ENCODE data around the gene CTIF.
"Not testable (repeated sequence)": the region's sequence is repeated elsewhere in the genome, so short reads cannot be mapped to it uniquely, and the experiment has no call there.

The CTIF gene

DNA sequence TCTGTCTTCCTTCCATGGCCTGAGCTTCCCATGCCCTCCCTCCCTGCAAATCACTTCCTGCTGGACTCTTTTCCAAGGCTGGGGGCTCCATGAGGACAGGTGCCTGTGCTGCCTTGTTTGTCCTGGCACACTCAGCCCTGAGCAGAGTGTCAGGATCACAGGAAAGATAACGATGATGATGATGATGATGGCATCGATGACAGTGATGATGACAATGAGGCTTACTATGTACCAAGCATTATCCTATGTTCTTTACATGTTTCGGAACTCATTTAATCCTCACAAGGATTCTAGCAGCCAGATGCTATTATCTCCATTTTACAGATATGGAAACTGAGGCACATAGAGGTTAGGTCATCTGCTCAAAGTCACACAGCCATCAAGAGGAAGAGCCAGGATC is 170.0 kb downstream of the CTIF start:
- no peak for DNase-seq (ENCODE audit: low read depth)

- DNase-seq (ENCODE audit: low read depth), result no peak
These were observed 170.7 kb downstream of the CTIF start for GRCh38 chr18:48709371-48710062.

GRCh38 chr18:48711651-48712486 is 173.0 kb downstream of the CTIF start:
- no peak for DNase-seq (ENCODE audit: low read depth)

- no peak for DNase-seq (ENCODE audit: low read depth)
These were observed 174.5 kb downstream of the CTIF start for GRCh38 chr18:48713309-48713708.

- no peak for DNase-seq (ENCODE audit: low read depth)
These were observed 176.0 kb downstream of the CTIF start for GRCh38 chr18:48714873-48715272.

DNA sequence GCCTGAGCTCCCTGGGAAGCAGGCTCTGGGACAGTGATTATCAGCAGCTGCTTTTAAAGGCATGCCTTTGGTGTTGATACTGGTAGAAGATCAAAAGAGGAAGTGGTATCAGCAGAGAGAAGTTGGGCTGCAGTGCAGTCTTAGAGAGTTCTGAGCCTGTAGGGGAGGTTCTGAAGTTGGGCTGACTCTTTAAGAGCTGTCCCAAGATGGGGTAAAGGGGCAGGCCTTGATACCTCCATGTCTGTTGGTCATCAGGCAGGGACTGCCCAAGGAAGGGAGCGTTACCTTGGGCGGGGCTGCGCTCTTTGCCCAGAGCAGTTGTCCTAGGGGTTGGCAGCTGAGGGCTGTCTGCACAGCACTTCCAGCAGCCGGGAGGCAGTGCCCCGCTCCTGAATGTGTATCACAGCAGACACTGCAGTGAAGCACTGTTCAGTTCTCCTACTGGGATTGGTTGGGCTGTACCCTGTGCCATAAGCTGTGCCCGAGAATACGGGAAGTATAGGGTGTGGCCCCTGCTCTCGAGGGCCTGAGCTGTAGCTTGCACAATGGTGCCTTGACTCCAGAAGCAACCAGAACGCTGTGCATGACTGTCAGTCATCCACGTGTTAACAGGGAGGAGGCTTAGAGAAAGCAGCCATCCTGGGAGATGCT is 177.0 kb downstream of the CTIF start:
- DNase-seq (ENCODE audit: low read depth), result no peak

DNA sequence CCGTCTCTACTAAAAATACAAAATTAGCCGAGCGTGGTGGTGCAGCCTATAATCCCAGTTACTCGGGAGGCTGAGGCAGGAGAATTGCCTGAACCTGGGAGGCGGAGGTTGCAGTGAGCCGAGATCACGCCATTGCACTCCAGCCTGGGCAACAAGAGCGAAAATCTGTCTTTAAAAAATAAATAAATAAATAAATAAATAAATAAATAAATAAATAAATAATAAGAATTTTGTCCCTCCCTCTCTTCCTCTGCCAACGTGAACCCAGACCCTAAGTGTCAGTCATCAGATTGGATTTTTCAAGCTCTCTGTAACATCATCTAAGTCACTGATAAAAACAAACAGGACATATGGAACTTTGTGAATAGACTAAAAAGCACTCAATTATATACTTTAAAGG is 178.4 kb downstream of the CTIF start:
- DNase-seq (ENCODE audit: low read depth), result not testable (repeated sequence)

DNA sequence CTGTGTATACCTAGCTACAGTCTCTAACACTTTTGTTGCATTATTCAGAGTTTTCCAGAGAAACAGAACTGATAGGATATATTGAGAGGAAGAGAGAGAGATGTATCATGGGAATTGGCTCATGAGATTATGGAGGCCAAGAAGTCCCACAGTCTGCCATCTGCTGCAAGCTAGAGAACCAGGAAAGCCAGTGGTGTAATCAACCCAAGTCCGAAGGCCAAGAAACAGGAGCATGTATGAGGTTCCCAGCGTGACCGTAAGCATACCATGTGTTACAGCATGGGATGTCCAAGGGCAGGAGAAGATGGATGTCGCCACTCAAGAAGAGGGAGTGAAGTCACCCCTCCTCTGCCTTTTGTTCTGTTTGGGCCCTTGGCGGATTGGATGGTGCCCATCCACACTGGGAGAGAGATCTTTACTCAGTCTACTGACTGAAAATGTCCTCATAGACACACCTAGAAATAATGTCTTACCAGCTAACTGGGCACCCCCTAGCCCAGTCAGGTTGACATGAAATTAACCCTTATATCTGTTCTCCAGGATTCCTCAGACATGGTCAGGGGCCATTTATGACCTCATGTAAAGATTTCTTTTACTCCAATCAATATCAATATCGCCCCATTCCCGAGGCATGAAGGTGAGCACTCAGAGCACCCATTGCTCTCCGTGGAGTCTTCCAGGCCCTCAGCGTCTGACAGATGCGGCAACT is 179.6 kb downstream of the CTIF start:
- DNase-seq (ENCODE audit: low read depth), result no peak

DNA sequence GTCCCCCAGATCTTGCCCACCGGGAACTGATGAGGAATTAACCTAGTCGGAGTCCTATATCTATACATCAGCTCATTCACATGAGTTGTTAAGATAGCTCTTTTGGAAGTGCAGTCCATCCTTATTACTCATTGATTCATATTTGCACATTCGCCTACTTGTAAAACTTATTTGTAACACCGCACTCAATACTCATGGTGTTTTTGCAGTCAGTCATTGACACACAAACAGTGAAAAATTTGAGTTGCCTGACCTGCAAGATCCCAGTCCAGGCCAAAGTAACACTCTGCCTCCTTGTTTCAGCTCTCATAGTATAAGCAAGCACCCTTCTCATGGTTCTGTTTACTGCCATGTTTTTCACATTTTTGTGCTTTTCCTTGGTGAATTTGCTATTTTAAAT is 180.6 kb downstream of the CTIF start:
- DNase-seq (ENCODE audit: low read depth), result no peak

GRCh38 chr18:48719974-48720654 is 181.3 kb downstream of the CTIF start:
- no peak for DNase-seq (ENCODE audit: low read depth)

DNA sequence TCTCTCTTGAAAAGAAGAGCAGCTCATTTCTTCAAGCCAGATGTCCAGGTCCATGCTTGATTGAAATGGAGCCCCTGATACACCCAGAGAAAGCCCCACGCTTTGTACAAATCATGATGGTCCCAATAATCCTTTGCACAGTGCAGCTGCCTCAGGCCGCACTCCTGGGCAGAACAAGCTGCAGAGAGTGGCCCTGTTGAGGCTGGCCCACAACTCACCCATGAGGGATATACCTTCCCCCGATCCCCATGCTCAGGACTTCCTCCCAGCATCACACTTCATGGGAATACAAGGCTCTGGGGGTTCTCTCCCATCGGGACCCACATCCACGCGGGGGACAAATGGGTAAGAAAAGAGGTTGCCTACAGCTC is 181.8 kb downstream of the CTIF start:
- no peak for DNase-seq (ENCODE audit: low read depth)

- DNase-seq (ENCODE audit: low read depth), result no peak
These were observed 182.5 kb downstream of the CTIF start for GRCh38 chr18:48721312-48721711.

DNA sequence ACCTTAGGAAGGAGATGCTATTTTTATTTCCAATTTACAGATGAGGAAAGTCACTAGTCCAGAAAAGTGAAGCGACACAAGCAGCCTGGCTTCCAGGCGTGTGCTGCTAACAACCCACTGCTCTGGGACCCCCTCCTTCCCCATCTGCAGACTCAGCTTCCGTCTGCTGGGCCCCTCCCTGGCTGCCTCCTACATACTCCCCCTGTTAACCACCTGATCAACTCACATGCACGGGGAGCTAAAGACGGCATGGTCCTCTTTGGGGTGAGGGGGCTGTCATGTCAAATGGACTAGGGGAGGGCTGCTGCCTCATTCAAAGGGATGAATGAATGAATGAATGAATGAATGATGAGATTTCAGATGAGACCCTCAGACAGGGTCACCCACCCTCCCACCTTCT is 184.2 kb downstream of the CTIF start:
- DNase-seq (ENCODE audit: low read depth), result no peak

DNA sequence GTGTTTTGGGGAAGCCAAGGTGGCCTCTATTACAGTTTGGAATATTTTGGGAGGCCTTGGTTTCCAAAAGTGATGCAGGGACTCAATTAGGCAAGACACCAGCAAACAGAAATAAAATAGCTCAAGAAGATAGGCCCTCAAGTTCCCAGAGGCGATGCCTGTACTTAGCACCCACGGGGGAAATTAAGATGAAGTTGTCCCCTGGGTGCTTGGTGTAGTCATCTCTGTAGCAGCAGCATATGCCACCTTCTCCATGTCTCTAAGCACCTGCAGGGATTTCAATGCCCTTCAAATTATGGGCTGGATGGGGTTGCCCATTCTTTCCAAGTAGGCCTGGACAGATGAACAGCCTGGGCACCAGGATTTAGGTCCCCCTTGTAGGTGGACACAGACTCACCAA is 185.0 kb downstream of the CTIF start:
- DNase-seq (ENCODE audit: low read depth), result no peak

- no peak for DNase-seq (ENCODE audit: low read depth)
These were observed 185.6 kb downstream of the CTIF start for GRCh38 chr18:48724442-48724841.

- no peak for DNase-seq (ENCODE audit: low read depth)
These were observed 186.1 kb downstream of the CTIF start for GRCh38 chr18:48724939-48725338.

DNA sequence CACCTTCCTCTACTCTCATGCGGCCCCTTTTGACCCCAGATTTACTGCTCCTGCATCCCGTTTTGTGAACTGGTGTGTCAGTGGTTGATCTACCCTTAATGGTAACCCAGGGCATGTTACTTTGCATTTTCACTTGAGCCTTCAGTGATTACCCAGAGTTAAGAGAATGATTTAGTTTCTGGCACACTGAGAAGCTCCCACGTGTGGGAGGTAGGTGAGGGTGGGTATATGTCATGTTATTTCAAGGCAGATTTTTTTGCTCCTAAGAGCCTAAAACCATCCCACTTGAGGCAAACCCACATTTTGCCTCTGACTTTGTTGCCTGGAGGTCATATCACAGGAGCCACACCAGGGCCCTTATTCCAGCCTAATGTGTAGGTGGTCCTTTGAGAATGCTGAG is 186.7 kb downstream of the CTIF start:
- no peak for DNase-seq (ENCODE audit: low read depth)

DNA sequence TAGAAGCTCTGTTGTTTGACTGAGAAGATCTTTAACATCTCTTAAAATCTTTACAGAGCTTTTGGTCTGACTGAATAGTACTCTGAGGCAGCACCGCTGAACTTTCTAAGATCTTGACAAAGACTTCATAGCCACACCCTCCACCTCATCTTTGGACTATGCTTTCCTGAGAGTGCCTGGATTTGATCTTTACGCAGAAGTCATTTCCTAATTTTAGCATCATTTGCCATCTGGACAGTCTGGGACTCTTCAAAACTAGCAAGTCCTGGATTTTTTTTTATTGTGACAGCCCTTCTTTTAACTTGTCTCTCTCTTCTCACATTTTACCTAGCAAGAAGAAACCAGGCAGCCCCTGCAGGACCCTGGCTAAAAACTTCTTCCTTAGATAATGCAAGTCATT is 188.8 kb downstream of the CTIF start:
- DNase-seq (ENCODE audit: low read depth), result no peak

GRCh38 chr18:48728204-48728833 is 189.5 kb downstream of the CTIF start:
- DNase-seq (ENCODE audit: low read depth), result no peak

DNA sequence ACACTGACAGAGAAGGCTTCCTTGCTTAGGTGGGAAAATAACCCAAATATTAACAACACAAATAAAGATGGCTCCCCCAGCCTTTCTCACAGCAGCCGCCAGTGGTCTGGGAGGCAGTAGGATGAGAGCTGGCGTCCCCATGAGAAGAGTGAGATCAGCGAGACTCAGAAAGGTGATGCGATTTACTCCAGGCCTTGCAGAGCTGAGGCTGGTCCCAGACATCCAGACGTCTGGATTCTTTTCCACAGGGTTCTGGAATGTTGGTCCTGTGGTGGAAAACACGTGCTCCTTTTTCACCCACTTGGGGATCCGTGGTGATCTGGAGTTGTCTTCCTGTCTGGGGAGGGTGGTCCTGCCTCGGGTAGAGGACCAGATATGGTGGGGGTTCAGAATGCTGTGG is 190.6 kb downstream of the CTIF start:
- DNase-seq (ENCODE audit: low read depth), result no peak

DNA sequence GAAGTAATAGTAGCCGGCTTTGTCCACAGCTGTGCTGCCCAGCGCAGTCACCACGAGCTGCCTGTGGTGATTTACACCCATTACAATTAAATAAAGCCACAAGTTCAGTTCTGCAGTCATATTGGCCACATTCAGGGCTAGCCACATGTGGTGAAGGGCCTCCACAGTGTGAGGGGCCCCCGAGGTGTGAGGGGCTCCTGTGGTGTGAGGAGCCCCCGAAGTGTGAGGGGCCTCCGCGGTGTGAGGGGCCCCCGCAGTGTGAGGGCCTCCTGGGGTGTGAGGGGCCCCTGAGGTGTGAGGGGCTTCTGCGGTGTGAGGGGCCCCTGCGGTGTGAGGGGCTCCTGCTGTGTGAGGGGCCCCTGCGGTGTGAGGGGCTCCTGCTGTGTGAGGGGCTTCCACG is 191.2 kb downstream of the CTIF start:
- no peak for DNase-seq (ENCODE audit: low read depth)
